ENCODE data around the gene FOXK1. TPM values are rescaled to one million over a fixed set of nuclear protein-coding genes. Genes with fewer than 3 reads are reported as not detected.
"Not testable (repeated sequence)": the region's sequence is repeated elsewhere in the genome, so short reads cannot be mapped to it uniquely, and the experiment has no call there.

Gene FOXK1
- total RNA-seq, result 10 to 100 TPM; 19.9 to 28.3 TPM
- long read RNA-seq, partial matches to known transcripts, result 2 of 9 reads
- long read RNA-seq, other reads (novel, unspliced or antisense), result 6 of 9 reads

GRCh38 chr7:4681886-4682620 lies at the start of gene FOXK1:
TSS of gene FOXK1 (plus strand) at chr7:4682295. CDS start at chr7:4682309, 14 bp downstream.
- intact Hi-C loops (cut with DNase I, micrococcal nuclease), result loop anchor here in 1 of 2 donors (5.0 kb wide), 2 partner anchors 40 to 60 kb away; no protein-coding TSS in a partner anchor
- ATAC-seq (peak; percentile 73), DNase-seq (peak; percentile 66 to 84)

- intact Hi-C loops (cut with DNase I, micrococcal nuclease), result no loop called here
- ATAC-seq (no peak), DNase-seq (no peak)
Measured at GRCh38 chr7:4633012-4633411, 49.1 kb upstream of the FOXK1 start.

- intact Hi-C loops (cut with DNase I, micrococcal nuclease), result no loop called here
- DNase-seq (no peak), ATAC-seq (no peak)
Measured at GRCh38 chr7:4634166-4634565, 47.9 kb upstream of the FOXK1 start.

- ATAC-seq (no peak), DNase-seq (no peak)
- intact Hi-C loops (cut with DNase I, micrococcal nuclease), result no loop called here
Measured at GRCh38 chr7:4638781-4639575, 43.1 kb upstream of the FOXK1 start.

- ATAC-seq, result no peak
- intact Hi-C loops (cut with DNase I, micrococcal nuclease), result loop anchor here (5.0 to 10.0 kb wide), 2 partner anchors 41 to 54 kb away; partner anchors contain the start of gene FOXK1 (in 1 of the 2)
Measured at GRCh38 chr7:4641091-4641666, 40.9 kb upstream of the FOXK1 start.

DNA sequence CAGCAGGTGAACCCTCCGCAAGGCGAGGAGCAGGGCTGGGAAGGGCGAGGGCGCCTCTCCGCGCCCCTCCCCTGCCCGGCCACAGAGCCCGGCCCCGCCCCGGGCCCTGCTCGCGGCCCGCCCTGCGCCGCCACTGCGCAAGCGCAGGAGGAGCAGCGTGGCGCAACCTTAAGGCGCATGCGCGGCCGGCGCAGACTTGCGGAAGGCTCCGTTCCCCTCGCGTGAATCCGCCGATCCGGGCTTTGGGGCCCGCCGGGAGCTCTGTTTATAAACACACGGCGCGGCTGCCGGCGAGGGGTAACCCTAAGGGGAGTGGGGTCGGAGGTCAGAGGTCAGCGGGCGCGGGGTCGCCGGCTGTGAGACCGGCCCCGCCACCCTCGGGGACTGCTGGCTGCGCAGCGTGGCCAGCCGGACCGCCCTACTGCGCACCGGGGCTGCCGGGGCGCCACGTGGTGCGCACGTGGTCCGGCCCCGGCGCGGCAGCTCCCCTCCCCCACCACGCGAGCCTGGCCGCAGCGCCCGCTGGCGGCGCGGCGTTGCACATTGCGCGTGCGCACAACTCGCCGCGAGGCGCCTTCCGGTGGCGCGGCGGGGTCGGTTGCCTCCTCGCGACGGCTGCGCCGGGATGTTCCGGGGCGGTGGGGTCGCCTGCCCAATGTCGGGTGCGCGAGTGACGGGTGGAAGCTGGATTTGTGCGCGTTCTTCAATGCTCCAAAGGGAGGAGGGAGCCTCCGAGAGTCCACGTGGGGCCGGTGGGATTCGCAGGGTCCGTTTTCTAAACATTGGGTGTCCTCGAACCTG lies 40.2 kb upstream of the FOXK1 start:
- ATAC-seq, result peak; percentile 97
- intact Hi-C loops (cut with DNase I, micrococcal nuclease), result loop anchor here (5.0 to 10.0 kb wide), 2 partner anchors 40 to 53 kb away; partner anchors contain the start of gene FOXK1 (in 1 of the 2)
- DNase-seq, result peak; percentile 90 to 97

More at GRCh38 chr7:4641091-4641666, 40.9 kb upstream of the FOXK1 start:
- no peak for DNase-seq

- DNase-seq (peak in 1 of 2 donors; percentile 23), ATAC-seq (no peak)
- intact Hi-C loops (cut with DNase I, micrococcal nuclease), result loop anchor here (5.0 to 10.0 kb wide), 2 partner anchors 40 to 52 kb away; partner anchors contain the start of gene FOXK1 (in 1 of the 2)
Measured at GRCh38 chr7:4642468-4643203, 39.5 kb upstream of the FOXK1 start.

GRCh38 chr7:4643204-4643471 lies 39.0 kb upstream of the FOXK1 start:
- not testable (repeated sequence) for DNase-seq, ATAC-seq
- intact Hi-C loops (cut with DNase I, micrococcal nuclease), result loop anchor here (5.0 to 10.0 kb wide), 2 partner anchors 39 to 52 kb away; partner anchors contain the start of gene FOXK1 (in 1 of the 2)

GRCh38 chr7:4645246-4645645 lies 36.8 kb upstream of the FOXK1 start:
- no peak for DNase-seq
- intact Hi-C loops (cut with DNase I, micrococcal nuclease), result loop anchor here in 1 of 2 donors (10.0 kb wide), 1 partner anchor 50 kb away; no protein-coding TSS in a partner anchor
- ATAC-seq, result no peak

DNA sequence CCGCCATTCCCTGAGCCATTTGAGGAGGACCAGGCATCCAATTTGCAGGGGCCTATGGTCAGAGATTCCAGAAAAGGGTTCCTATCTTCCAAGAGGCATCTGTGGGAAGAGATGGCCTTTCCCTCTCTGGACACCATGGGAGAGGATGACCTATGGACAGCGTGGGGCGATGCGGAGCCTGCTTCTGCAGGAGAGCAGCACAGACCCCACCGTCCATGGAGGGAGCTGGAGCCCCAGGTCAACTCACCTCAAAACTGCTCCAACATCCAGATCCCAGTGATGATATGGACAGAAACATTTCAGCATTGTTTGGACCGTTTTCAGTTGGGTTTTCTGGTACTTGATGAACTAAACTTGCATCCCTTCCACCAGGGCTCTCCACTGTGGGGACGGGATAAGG lies 34.0 kb upstream of the FOXK1 start:
- no peak for DNase-seq
- intact Hi-C loops (cut with DNase I, micrococcal nuclease), result loop anchor here in 1 of 2 donors (10.0 kb wide), 1 partner anchor 47 kb away; no protein-coding TSS in a partner anchor

GRCh38 chr7:4650433-4651047 lies 31.6 kb upstream of the FOXK1 start:
- DNase-seq (peak in 1 of 2 donors; percentile 27), ATAC-seq (no peak)
- intact Hi-C loops (cut with DNase I, micrococcal nuclease), result no loop called here

More for the DNA sequence above, 34.0 kb upstream of the FOXK1 start:
- no peak for ATAC-seq

DNA sequence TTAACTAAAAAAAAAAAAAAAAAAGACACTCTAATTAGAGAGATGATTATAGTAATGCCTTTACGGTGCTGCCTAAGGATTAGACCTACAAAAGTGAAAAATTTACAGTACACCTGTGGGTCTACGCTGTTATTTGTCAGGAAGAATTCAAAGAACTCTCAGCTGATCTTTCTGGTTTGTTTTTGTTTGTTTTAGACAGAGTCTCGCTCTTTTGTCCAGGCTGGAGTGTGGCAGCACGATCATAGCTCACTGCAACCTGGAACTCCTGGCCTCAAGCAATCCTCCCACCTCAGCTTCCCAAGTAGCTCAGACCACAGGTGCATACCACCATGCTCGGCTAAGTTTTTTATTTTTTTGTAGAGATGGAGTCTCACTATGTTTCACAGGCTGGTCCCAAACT lies 28.3 kb upstream of the FOXK1 start:
- ATAC-seq (no peak), DNase-seq (no peak)
- intact Hi-C loops (cut with DNase I, micrococcal nuclease), result no loop called here

- intact Hi-C loops (cut with DNase I, micrococcal nuclease), result no loop called here
- ATAC-seq (no peak), DNase-seq (no peak)
Measured at GRCh38 chr7:4655311-4655710, 26.8 kb upstream of the FOXK1 start.

DNA sequence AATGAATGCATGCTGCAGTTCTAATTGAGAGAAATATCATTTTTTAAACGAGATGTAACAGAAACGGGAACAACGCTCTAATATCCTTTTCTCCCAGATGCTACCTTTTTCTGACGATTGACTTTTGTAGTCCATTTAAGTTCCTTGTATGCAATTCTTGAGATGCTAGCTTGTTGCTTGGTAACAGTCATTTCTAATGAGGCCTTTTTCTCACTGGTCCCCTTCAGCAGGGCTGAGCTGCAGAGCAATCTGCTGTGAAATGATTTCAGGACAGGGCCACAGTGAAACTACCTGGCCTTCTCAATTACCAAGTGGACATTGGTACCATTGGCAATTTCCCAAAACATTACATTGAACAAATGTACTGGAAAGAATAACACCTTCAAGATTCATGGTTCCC lies 26.2 kb upstream of the FOXK1 start:
- ATAC-seq, result no peak
- DNase-seq, result no peak
- intact Hi-C loops (cut with DNase I, micrococcal nuclease), result no loop called here

- DNase-seq, result no peak
- no peak for ATAC-seq
- intact Hi-C loops (cut with DNase I, micrococcal nuclease), result no loop called here
Measured at GRCh38 chr7:4657640-4658417, 24.3 kb upstream of the FOXK1 start.

GRCh38 chr7:4659551-4660286 lies 22.4 kb upstream of the FOXK1 start:
- intact Hi-C loops (cut with DNase I, micrococcal nuclease), result no loop called here
- ATAC-seq (no peak), DNase-seq (no peak)
